Gastrocnemius medialis (tissue), 4 donors: ENCODE measurements around the gene C1orf210.

Experiments
- CTCF ChIP-seq, 5 experiments: fragments of 450-650 bp in 3 of 5; fragments of 200-600 bp in 2 of 5; sonication (generic) in 2 of 5; IDR thresholded peaks in 4 of 5; conservative IDR thresholded peaks in 1 of 5; 1 replicate in 4 of 5; 2 replicates in 1 of 5; pipeline ENCODE4 v1.5.1; 2016 to 2019; ENCODE audit warnings: antibody characterized with exemption in 5 of 5, mild to moderate bottlenecking in 3 of 5, moderate library complexity in 3 of 5
- POLR2A ChIP-seq, 2 donors: fragments of 450-650 bp; IDR thresholded peaks; one replicate each; pipeline ENCODE4 v1.6.1; 2017; ENCODE audit warnings: antibody characterized with exemption in 2 of 2, mild to moderate bottlenecking in 2 of 2, moderate library complexity in 2 of 2

- TF ChIP-seq CTCF (IDR thresholded peaks at IDR 0.05 in 4 of 5, conservative IDR thresholded peaks at IDR 0.05 in 1 of 5) (no peak), POLR2A (IDR thresholded peaks at IDR 0.05) (no peak)
Measured at GRCh38 chr1:43322506-43322905, 37.1 kb upstream of the C1orf210 start.
